ENCODE results near the gene RUBCNL. TPM values are rescaled to one million over a fixed set of nuclear protein-coding genes. Genes with fewer than 3 reads are reported as not detected.

RUBCNL gene
- total RNA-seq, 1 donor from 2014 or later = 168 TPM

GRCh38 chr13:46334035-46334822 is 52.8 kb downstream of the RUBCNL start:
- no peak for TF ChIP-seq CTCF (IDR thresholded peaks at IDR 0.05)
- peaks cover 7% of the 10 kb centered on the region for H3K9me3 Mint-ChIP-seq
- no peaks in the 10 kb centered on the region for H3K27me3 Mint-ChIP-seq
- POLR2A ChIA-PET = interaction anchor here (0.6 to 0.9 kb wide), 4 partner anchors 15 to 381 kb away, joined by 3 to 4 read pairs (median 3); no protein-coding TSS in a partner anchor
- ATAC-seq (ENCODE audit: low read depth) (peak; percentile 35), DNase-seq (no peak)
- intact Hi-C loops (cut with micrococcal nuclease) = no loop called here
- peaks cover 48% of the 10 kb centered on the region for H3K4me1 Mint-ChIP-seq
- H3K4me3 Mint-ChIP-seq = no peak overlapping the region
- H3K27ac Mint-ChIP-seq = peak overlapping the region; percentile 57
- peaks cover 29% of the 10 kb centered on the region for H3K36me3 Mint-ChIP-seq (ENCODE audit: low read depth)
- CTCF ChIA-PET = interaction anchor here (1.2 to 1.3 kb wide), 3 partner anchors 13 to 174 kb away, joined by 3 to 5 read pairs (median 3); no protein-coding TSS in a partner anchor

- no peak for DNase-seq
- no peaks in the 10 kb centered on the region for H3K27me3 Mint-ChIP-seq
- no peak overlapping the region for H3K27ac Mint-ChIP-seq
- H3K36me3 Mint-ChIP-seq (ENCODE audit: low read depth) = peaks cover 20% of the 10 kb centered on the region
- intact Hi-C loops (cut with micrococcal nuclease) = no loop called here
- no peak overlapping the region for H3K4me3 Mint-ChIP-seq
- POLR2A ChIA-PET = no interaction called here
- TF ChIP-seq CTCF (IDR thresholded peaks at IDR 0.05) = no peak
- H3K4me1 Mint-ChIP-seq = peaks cover 36% of the 10 kb centered on the region
- peaks cover 7% of the 10 kb centered on the region for H3K9me3 Mint-ChIP-seq
- CTCF ChIA-PET = interaction anchor here (1.2 kb wide), 1 partner anchor 49 kb away, joined by 3 read pairs; no protein-coding TSS in a partner anchor
- ATAC-seq (ENCODE audit: low read depth) = no peak
These were observed 54.3 kb downstream of the RUBCNL start for GRCh38 chr13:46332772-46333171.

- Mint-ChIP-seq H3K27ac (no peak overlapping the region), H3K27me3 (no peaks in the 10 kb centered on the region), H3K9me3 (no peaks in the 10 kb centered on the region), H3K4me3 (no peak overlapping the region), H3K36me3 (ENCODE audit: low read depth) (peaks cover under 1% of the 10 kb centered on the region), H3K4me1 (peaks cover 22% of the 10 kb centered on the region)
- intact Hi-C loops (cut with micrococcal nuclease) = no loop called here
- ChIA-PET POLR2A (interaction anchor here (0.7 kb wide), 1 partner anchor 58 kb away, joined by 3 read pairs; the partner anchor contains the start of gene RUBCNL), CTCF (interaction anchor here (1.1 kb wide), 1 partner anchor 170 kb away, joined by 3 read pairs; no protein-coding TSS in a partner anchor)
- no peak for ATAC-seq (ENCODE audit: low read depth)
- TF ChIP-seq CTCF (IDR thresholded peaks at IDR 0.05) = no peak
- DNase-seq = no peak
These were observed 57.4 kb downstream of the RUBCNL start for GRCh38 chr13:46329624-46330023.

- Mint-ChIP-seq H3K27me3 (no peaks in the 10 kb centered on the region), H3K9me3 (no peaks in the 10 kb centered on the region), H3K4me3 (no peak overlapping the region), H3K4me1 (peaks cover 3% of the 10 kb centered on the region), H3K36me3 (ENCODE audit: low read depth) (no peaks in the 10 kb centered on the region), H3K27ac (no peak overlapping the region)
- TF ChIP-seq CTCF (IDR thresholded peaks at IDR 0.05) = no peak
- no peak for DNase-seq
- no peak for ATAC-seq (ENCODE audit: low read depth)
- ChIA-PET CTCF (no interaction called here), POLR2A (no interaction called here)
- intact Hi-C loops (cut with micrococcal nuclease) = no loop called here
These were observed 59.8 kb downstream of the RUBCNL start for GRCh38 chr13:46327246-46327645.

GRCh38 chr13:46324976-46325375 is 62.1 kb downstream of the RUBCNL start:
- no peak for ATAC-seq (ENCODE audit: low read depth)
- DNase-seq = no peak
- intact Hi-C loops (cut with micrococcal nuclease) = loop anchor here (5.0 kb wide), 1 partner anchor 132 kb away; no protein-coding TSS in a partner anchor
- Mint-ChIP-seq H3K9me3 (no peaks in the 10 kb centered on the region), H3K27me3 (no peaks in the 10 kb centered on the region), H3K4me3 (no peak overlapping the region), H3K27ac (no peak overlapping the region), H3K36me3 (ENCODE audit: low read depth) (no peaks in the 10 kb centered on the region), H3K4me1 (peaks cover 11% of the 10 kb centered on the region)
- no peak for TF ChIP-seq CTCF (IDR thresholded peaks at IDR 0.05)
- ChIA-PET CTCF (no interaction called here), POLR2A (no interaction called here)

Measured in activated B cell treated with CpG ODN at 0.5 μM for 24 hours (primary cell).